COR-L47 (cell line): ENCODE data around the gene CNDP1.

ENCODE experiments used
- DNase-seq: peaks from one replicate; lab custom pipeline; 2025; lab: John Stamatoyannopoulos, UW

Gene CNDP1

GRCh38 chr18:74582642-74583041 is 48.3 kb downstream of the CNDP1 start:
- no peak for DNase-seq

GRCh38 chr18:74587441-74587840 is 53.1 kb downstream of the CNDP1 start:
- no peak for DNase-seq

DNA sequence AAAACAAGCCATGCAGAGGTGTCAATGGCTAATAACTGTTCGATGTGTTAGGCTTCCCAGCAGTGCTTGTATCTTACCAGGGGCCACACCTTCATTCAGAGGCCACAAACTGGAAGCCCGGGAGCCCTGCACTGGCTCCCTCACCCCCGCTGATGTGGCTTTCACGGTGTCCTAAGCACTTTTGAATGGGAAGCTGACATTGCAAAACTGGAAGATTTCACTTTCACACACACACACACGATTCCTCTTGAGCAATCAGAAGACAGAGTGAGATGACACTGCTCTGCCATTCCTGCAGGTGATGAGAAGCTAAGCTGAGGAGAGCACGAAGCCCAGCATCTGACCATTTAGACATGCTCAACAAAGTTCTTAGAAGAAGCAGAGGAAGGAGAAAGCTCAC is 54.7 kb downstream of the CNDP1 start:
- DNase-seq: no peak

GRCh38 chr18:74589811-74590210 is 55.5 kb downstream of the CNDP1 start:
- DNase-seq: no peak

DNA sequence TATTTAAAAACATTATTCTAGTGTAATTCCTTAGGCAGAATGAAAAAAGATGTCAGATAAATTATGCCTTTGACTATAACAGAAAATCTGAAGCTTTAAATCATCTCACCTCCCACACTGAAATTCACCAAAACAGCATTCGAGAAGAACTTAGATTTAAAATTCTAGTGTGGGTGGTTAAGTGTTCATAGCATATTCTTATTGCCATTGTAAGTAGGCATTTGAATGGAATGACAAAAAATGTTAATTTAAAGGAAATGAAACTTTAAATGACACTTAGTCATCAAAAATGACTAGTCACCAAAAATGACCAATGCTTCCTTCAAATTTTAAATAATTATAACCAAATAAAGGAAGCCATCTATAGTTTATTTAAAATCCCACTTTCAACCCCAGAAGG is 56.4 kb downstream of the CNDP1 start:
- no peak for DNase-seq

DNA sequence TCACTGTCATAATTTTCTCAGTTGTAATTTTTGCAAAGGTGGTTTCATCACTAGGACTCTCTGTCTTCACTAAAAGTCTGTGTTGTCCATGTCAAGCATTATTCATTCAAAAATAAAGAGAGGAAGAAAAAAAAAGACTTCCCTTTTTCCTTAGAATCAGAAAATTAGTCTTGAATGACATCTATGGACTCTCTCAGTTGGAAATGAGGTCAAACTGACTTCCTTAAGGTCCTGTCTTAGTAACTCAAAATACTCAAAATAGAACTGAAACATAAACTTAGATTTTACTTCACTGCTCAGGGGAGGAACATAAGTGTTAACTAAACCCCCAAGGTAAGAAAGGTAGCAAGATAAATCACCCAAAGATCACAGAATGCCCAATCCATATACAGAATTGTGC is 61.1 kb downstream of the CNDP1 start:
- no peak for DNase-seq

GRCh38 chr18:74597034-74597661 is 62.8 kb downstream of the CNDP1 start:
- DNase-seq: peak; percentile 76

- peak; percentile 95 for DNase-seq
These were observed 63.5 kb downstream of the CNDP1 start, which contains the start of gene ZNF407 for GRCh38 chr18:74597662-74598349. Gene ZNF407, plus strand, starts transcription at chr18:74597870. Its CDS starts 33,150 bp downstream, at chr18:74631020.

DNA sequence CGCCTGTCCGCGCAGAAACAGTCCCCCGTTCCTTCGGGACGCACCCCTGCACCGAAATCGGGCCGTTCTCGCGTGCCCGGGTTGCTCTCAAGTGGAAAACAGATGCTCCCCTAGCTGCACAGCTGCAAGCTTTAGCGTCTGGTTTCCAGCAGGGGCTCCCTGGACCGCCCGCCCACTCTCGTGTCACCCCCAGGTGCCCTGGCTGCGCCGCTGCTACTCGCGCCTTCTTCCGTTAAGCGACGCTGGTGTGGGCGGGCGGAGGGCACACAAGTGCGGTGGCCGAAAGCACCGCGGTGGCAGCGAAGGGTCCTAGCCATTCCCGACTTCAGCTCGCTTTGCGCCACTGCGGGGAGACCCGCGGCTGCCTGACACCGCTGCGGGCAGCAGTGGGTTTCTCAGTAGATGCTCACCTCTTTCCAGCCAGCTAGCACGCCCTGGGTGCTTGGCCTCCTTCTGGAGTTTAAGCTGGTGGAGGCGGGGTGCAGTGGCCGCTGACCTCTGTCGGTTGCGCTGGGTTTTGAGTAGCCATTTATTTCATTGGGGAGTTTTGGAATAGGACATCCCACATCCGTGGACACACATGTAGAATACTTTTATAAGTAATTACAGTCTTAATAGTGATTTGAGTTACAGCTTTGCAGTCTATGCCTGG is 64.2 kb downstream of the CNDP1 start:
- DNase-seq: peak; percentile 77

DNA sequence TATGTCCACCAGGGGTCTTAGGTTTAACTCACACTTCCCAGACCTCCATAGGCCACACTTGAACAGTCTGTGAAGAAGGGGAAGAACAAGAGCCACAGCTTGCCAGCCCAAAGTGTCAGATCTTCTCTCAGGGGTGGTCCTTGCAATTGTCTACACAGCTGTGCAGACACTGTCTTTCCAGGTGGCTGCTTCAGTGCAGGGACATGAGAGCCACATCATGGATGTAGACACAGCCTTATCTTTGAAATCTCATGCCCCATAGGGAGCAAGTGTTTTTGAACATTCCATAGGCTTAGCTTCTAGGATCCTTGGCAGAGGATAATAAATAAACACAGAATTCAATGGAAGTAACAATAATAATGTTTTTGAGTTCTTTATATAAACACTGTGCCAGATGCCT is 70.1 kb downstream of the CNDP1 start:
- DNase-seq: no peak

DNA sequence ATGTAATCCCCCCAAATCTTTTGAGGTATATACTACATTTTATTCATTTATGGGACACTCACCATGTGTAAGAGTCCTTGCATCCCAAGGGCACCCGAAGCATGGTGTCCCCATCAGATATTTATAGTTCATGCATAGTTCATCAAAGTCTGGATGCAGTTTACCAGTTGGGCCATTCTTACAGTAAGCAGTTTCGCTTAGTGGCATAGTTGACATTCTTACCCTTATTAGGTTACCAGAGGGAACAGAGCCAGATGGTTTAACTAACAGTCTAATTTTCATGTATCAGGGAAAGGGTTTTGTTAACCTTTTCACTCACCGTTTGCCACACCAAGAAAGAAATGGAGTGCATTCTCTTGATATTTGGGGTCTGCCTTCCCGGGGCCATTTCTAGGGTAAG is 70.5 kb downstream of the CNDP1 start:
- no peak for DNase-seq

DNA sequence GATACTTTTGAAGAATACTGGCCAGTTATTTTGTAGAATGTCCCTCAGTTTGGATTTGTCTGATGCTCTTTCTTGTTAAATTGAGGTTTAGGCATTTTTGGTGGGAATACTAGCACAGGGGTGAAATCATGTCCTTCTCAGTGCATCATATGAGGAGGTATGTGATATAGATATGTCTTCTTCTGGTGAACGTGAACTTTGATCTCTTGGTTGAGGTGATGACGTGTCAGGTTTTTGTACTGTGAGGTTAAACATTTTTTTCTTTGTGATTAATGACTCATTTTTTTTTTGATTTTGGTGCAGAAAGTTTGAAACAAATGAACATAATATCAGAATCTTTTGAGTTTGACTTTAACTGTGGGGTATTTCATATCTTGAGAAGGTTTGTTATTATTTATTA is 74.4 kb downstream of the CNDP1 start:
- no peak for DNase-seq

GRCh38 chr18:74609535-74609934 is 75.2 kb downstream of the CNDP1 start:
- no peak for DNase-seq

DNA sequence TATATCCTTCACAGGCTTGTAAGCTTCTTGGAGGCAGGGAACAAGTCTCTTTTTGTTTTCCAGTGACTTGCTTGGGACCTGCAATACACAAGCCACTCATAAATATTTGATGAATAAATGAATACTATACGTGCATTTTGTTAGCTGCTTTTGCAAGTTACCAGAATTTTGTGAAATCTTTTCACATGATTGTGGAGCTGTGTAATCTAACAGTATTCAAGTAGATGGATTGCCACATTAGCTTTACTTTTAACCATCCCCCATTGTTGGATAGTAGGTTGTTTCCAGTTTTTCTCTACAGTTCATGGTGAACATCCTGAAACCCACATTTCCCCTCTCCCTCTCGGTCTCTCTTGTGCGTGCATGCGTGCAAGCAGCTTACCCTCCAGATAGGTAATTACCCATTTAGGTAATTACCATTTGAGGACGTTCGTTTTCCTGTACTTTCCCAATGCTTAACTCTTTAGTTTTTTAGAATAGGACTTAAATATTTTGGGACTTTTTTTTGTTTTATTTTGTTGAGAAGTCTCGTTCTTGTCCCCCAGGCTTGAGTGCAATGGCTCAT is 75.8 kb downstream of the CNDP1 start:
- no peak for DNase-seq

DNA sequence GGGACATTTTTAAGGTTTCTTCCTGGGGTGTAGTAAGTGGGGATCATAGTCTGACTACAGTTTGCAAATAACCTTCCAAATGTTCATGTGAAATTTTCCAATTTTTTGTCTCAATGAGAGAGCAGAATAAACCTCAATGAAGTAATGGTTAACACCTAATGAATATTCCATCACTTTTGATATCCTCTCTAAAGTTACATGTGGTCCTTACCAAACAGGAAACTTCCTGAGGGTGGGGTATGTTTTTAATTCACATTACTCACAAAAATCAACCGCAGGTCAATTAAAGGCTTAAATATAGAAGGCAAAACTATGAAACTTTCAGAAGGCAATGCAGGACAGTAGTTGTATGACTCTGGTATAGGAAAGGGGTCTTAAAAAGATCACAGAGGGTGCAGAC is 76.6 kb downstream of the CNDP1 start:
- DNase-seq: no peak

DNA sequence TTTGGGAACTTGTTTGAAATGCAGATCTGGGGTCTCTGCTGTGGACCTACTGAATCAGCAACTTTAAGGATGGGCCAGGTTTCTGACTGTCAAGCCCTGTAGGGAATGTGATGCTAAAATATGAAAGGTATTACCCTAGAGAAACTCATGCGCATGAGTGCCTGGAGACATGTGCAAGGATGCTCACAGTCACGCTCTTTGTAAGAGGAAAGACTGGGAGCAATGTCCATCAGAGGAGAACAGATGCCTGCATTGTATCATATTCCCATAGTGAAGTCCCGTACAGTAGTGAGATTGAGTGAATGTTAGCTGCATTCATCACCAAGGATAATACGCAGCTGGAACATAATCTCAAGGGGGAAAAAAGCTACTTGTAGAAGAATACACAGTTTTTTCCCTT is 77.5 kb downstream of the CNDP1 start:
- no peak for DNase-seq

- DNase-seq: no peak
These were observed 79.1 kb downstream of the CNDP1 start for GRCh38 chr18:74613381-74613780.

DNA sequence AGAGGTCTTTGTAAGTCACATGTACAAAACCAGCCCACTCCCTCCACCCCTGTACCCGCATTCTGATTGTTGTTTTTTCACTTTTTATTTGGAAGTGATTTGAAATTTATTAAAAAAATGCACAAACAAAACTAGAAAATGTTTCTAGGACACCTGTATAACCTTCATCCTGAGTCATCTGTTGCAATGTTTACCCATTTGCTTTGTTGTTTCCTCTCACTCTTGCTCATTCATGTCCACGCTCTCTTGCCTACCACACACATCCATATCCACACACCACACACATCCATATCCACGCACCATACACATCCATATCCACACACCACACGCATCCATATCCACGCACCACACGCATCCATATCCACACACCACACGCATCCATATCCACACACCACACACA is 82.2 kb downstream of the CNDP1 start:
- DNase-seq: no peak

GRCh38 chr18:74617486-74617885 is 83.2 kb downstream of the CNDP1 start:
- no peak for DNase-seq

DNA sequence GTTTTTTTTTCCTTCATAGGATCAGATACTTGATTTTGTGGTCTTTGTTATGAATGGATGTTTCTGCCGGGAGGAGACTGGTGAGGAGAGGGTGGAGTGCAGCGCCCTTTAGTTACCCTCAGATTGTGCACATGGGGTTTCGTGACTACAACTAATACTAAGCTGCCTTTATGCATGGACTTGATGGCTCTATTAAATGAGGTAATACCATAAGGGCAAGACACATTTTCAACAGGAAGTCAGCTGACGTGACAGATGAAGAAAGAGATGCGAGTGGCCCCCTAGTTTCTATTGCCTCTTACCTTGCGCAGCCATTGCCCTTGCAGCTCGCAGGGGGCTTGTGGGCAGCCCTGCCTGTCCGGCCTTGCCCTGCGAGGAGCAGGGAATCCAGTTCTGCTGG is 87.8 kb downstream of the CNDP1 start:
- DNase-seq: no peak

- DNase-seq: peak; percentile 19
These were observed 88.9 kb downstream of the CNDP1 start for GRCh38 chr18:74623047-74623816.

DNA sequence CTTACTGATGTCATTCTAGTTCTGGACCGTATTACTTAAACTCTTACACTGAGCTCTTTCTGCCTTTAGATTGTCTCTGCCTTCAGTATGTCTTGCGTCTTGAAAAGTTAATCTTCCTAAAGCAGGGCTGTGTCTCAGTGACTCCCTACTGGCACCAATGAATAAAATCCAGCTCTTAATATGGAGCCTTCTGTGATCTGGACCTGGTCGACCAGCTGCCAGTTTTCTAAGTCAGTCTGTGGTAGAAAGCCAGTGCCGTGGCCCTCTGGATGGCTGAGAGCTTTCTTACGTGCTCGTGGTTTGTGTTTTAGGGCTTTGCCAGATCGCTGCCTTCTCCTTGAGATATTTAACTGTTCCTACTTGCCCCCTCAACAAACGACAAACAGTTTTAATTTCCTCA is 90.2 kb downstream of the CNDP1 start:
- no peak for DNase-seq
